ENCODE data around the gene RELN.

RELN gene

GRCh38 chr7:103771294-103771693, 218.2 kb downstream of the RELN start:
- TF ChIP-seq CTCF (IDR thresholded peaks at IDR 0.05; ENCODE audit: low read depth, low read length, missing control alignments), result no peak
- Histone ChIP-seq H3K36me3 (replicated peaks) (no peaks in the 10 kb centered on the region), H3K4me3 (ENCODE audit: low read depth, low read length) (no peak overlapping the region), H3K27me3 (replicated peaks) (no peaks in the 10 kb centered on the region), H3K27ac (no peak overlapping the region)
- in situ Hi-C loops (cut with HindIII; ENCODE audit: low pct_ligation_motif_present, low sequenced_read_pairs), result no loop called here
- no peak for DNase-seq

- H3K27me3 ChIP-seq (replicated peaks), result no peaks in the 10 kb centered on the region
- no peak for TF ChIP-seq CTCF (IDR thresholded peaks at IDR 0.05; ENCODE audit: low read depth, low read length, missing control alignments)
- no peaks in the 10 kb centered on the region for H3K36me3 ChIP-seq (replicated peaks)
- H3K27ac ChIP-seq, result no peak overlapping the region
- no peak for DNase-seq
- in situ Hi-C loops (cut with HindIII; ENCODE audit: low pct_ligation_motif_present, low sequenced_read_pairs), result no loop called here
- no peak overlapping the region for H3K4me3 ChIP-seq (ENCODE audit: low read depth, low read length)
Observed at GRCh38 chr7:103766660-103767059, 222.8 kb downstream of the RELN start.

GRCh38 chr7:103765901-103766300, 223.6 kb downstream of the RELN start:
- H3K36me3 ChIP-seq (replicated peaks), result no peaks in the 10 kb centered on the region
- no peak for DNase-seq
- no peak overlapping the region for H3K4me3 ChIP-seq (ENCODE audit: low read depth, low read length)
- H3K27me3 ChIP-seq (replicated peaks), result no peaks in the 10 kb centered on the region
- in situ Hi-C loops (cut with HindIII; ENCODE audit: low pct_ligation_motif_present, low sequenced_read_pairs), result no loop called here
- TF ChIP-seq CTCF (IDR thresholded peaks at IDR 0.05; ENCODE audit: low read depth, low read length, missing control alignments), result no peak
- no peak overlapping the region for H3K27ac ChIP-seq

GRCh38 chr7:103764901-103765300, 224.6 kb downstream of the RELN start:
- in situ Hi-C loops (cut with HindIII; ENCODE audit: low pct_ligation_motif_present, low sequenced_read_pairs), result no loop called here
- no peak for TF ChIP-seq CTCF (IDR thresholded peaks at IDR 0.05; ENCODE audit: low read depth, low read length, missing control alignments)
- Histone ChIP-seq H3K4me3 (ENCODE audit: low read depth, low read length) (no peak overlapping the region), H3K27ac (no peak overlapping the region), H3K27me3 (replicated peaks) (no peaks in the 10 kb centered on the region), H3K36me3 (replicated peaks) (no peaks in the 10 kb centered on the region)
- no peak for DNase-seq

- Histone ChIP-seq H3K27ac (no peak overlapping the region), H3K27me3 (replicated peaks) (no peaks in the 10 kb centered on the region), H3K4me3 (ENCODE audit: low read depth, low read length) (no peak overlapping the region), H3K36me3 (replicated peaks) (no peaks in the 10 kb centered on the region)
- in situ Hi-C loops (cut with HindIII; ENCODE audit: low pct_ligation_motif_present, low sequenced_read_pairs), result no loop called here
- no peak for DNase-seq
- no peak for TF ChIP-seq CTCF (IDR thresholded peaks at IDR 0.05; ENCODE audit: low read depth, low read length, missing control alignments)
Observed at GRCh38 chr7:103762877-103763276, 226.6 kb downstream of the RELN start.

- no peak for DNase-seq
- Histone ChIP-seq H3K27me3 (replicated peaks) (no peaks in the 10 kb centered on the region), H3K27ac (no peak overlapping the region), H3K4me3 (ENCODE audit: low read depth, low read length) (no peak overlapping the region), H3K36me3 (replicated peaks) (no peaks in the 10 kb centered on the region)
- no peak for TF ChIP-seq CTCF (IDR thresholded peaks at IDR 0.05; ENCODE audit: low read depth, low read length, missing control alignments)
- in situ Hi-C loops (cut with HindIII; ENCODE audit: low pct_ligation_motif_present, low sequenced_read_pairs), result no loop called here
Observed at GRCh38 chr7:103762065-103762760, 227.2 kb downstream of the RELN start.
